AG04450 (cell line): ENCODE measurements around the gene GIT2. TPM values are rescaled to one million over a fixed set of nuclear protein-coding genes. Genes with fewer than 3 reads are reported as not detected.
A peak's percentile ranks its signal among the peaks of the same experiment; 100 is the strongest.

Experiments used
- CTCF ChIA-PET: fragments of 300-600, 350-600 bp; formaldehyde crosslinking; extraction: SDS; loops from one replicate; lab custom pipeline; 2022; ENCODE audit warnings: antibody characterized with exemption, inconsistent platforms; lab: Charles Lee
- POLR2A ChIA-PET: fragments of 350-600 bp; formaldehyde crosslinking; extraction: SDS; loops from one replicate; lab custom pipeline; 2021; ENCODE audit warnings: antibody characterized with exemption, inconsistent platforms; lab: Yijun Ruan, JAX
- DNase-seq: peaks from one replicate; pipeline ENCODE4 v3.0.0-alpha.2; 2011; ENCODE audit warnings: low read depth, low spot score
- H3K27ac ChIP-seq: one replicate; pipeline ENCODE4 v1.5.1; 2012; ENCODE audit warnings: low read depth, low read length, control low read depth
- H3K27me3 ChIP-seq: one replicate; pipeline ENCODE4 v1.6.0; 2012; ENCODE audit warnings: low read length; ENCODE audit not compliant: control insufficient read depth, insufficient read depth
- H3K4me3 ChIP-seq: 2 replicates; pipeline ENCODE4 v1.5.1; 2011; ENCODE audit warnings: mild to moderate bottlenecking, low read depth, low read length, control low read depth
- H3K9me3 ChIP-seq: 2 replicates; pipeline ENCODE4 v1.5.1; 2012; ENCODE audit warnings: low read length; ENCODE audit not compliant: control insufficient read depth, insufficient read depth
- polyA plus RNA-seq: library from polyadenylated mRNA; depleted of rRNA; stranded (reverse); fragments of >200 nt; gene quantifications from 2 replicates; pipeline ENCODE4 v1.2.3, GENCODE V29; 2011
- TF ChIP-seq, protein P1 (sequence below): IDR thresholded peaks from 2 replicates; pipeline ENCODE4 v1.5.1; 2011; ENCODE audit warnings: low read depth, low read length, control low read depth, inconsistent platforms

The GIT2 gene
- polyA plus RNA-seq, 1 experiment: 57.9 TPM

DNA sequence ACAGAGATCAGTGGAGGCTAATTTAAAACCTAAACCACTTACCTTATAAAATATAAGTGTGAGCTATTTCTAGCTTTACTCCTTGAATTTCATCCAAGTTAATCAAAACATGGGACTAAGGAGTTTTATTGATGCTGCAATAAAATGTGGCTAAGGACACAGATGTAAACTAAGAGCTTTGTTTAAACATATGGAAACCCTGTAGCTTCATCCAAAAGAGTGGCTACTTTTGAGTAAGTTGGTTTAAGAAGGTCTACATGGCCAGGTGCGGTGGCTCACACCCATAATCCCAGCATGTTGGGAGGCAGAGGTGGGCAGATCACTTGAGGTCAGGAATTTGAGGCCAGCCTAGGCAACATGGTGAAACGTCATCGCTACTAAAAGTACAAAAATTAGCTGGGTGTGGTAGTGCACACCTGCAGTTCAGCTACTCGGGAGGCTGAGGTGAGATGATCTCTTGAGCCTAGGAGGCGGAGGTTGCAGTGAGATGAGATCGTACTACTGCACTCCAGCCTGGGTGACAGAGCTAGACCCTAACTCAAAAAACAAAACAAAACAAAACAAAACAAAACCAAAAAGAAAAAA is 55.7 kb downstream of the GIT2 start:
- Histone ChIP-seq H3K27me3 (no peaks in the 10 kb centered on the region), H3K27ac (no peak overlapping the region), H3K4me3 (no peak overlapping the region), H3K9me3 (no peaks in the 10 kb centered on the region)
- TF ChIP-seq, protein P1, sequence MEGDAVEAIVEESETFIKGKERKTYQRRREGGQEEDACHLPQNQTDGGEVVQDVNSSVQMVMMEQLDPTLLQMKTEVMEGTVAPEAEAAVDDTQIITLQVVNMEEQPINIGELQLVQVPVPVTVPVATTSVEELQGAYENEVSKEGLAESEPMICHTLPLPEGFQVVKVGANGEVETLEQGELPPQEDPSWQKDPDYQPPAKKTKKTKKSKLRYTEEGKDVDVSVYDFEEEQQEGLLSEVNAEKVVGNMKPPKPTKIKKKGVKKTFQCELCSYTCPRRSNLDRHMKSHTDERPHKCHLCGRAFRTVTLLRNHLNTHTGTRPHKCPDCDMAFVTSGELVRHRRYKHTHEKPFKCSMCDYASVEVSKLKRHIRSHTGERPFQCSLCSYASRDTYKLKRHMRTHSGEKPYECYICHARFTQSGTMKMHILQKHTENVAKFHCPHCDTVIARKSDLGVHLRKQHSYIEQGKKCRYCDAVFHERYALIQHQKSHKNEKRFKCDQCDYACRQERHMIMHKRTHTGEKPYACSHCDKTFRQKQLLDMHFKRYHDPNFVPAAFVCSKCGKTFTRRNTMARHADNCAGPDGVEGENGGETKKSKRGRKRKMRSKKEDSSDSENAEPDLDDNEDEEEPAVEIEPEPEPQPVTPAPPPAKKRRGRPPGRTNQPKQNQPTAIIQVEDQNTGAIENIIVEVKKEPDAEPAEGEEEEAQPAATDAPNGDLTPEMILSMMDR: no peak
- CTCF ChIA-PET: interaction anchor here (0.6 to 1.8 kb wide), 4 partner anchors 14 to 95 kb away, joined by 3 to 6 read pairs (median 4); no protein-coding TSS in a partner anchor
- POLR2A ChIA-PET: interaction anchor here (0.6 to 1.5 kb wide), 5 partner anchors 8 to 82 kb away, joined by 3 to 5 read pairs (median 3); no protein-coding TSS in a partner anchor
- no peak for DNase-seq

DNA sequence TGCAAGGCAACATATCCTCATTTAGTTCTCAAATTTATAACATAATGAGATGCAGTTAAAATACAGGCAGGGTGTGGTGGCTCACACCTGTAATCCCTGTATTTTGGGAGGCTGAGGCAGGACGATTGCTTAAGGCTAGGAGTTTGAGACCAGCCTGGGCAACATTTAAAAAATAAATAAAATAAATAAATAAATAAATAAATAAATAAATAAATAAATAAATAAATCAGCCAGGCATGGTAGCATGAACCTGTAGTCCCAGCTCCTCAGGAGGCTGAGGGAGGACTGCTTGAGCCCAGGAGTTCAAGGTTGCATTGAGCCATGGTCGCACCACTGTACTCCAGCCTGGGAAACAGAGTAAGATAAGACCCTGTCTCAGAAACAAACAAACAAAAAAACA is 56.7 kb downstream of the GIT2 start:
- H3K27ac ChIP-seq: no peak overlapping the region
- no peaks in the 10 kb centered on the region for H3K9me3 ChIP-seq
- ChIA-PET CTCF (no interaction called here), POLR2A (no interaction called here)
- H3K27me3 ChIP-seq: no peaks in the 10 kb centered on the region
- H3K4me3 ChIP-seq: no peak overlapping the region
- no peak for DNase-seq
- TF ChIP-seq, protein P1: no peak

DNA sequence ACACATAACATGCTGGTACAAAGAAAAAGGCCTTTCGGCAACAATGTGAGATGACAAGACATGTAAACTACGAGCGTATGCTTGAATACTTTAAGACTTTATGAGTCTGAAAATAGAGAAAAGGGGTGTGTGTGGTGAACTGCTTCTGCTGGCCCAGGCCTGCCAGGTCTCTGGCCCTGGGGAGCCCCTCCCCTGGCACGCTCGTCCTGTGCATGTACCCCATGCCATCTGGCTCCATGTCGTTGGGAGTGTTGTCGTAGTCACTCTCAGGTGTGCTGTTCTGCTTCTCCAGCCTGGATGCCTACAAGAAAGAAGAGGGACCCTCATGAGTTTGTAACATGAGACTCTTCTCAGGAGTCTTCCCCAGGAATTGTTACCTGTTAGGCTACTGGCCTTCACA is 57.2 kb downstream of the GIT2 start:
- CTCF ChIA-PET: no interaction called here
- POLR2A ChIA-PET: no interaction called here
- Histone ChIP-seq H3K27me3 (no peaks in the 10 kb centered on the region), H3K9me3 (no peaks in the 10 kb centered on the region), H3K4me3 (no peak overlapping the region), H3K27ac (no peak overlapping the region)
- DNase-seq: no peak
- TF ChIP-seq, protein P1: no peak

DNA sequence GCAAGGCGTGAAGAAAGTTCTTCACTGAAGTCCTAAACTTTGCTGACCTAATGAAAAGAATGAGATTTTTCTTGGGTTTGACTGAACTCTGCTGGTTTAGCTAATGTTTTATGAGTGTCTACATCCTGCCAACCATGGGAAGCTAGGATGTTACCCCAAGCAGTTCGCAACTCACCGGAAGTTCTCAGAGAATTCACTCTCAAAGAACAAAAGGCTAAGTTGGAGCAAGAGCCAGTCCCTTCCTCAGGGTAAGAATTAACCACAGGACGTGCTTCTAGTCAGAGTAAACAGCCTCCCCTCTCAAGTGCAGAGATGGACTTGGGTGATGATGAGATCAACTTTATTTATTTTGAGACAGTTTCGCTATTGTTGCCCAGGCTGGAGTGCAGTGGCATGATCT is 58.8 kb downstream of the GIT2 start:
- H3K27me3 ChIP-seq: no peaks in the 10 kb centered on the region
- H3K4me3 ChIP-seq: no peak overlapping the region
- no peak for DNase-seq
- TF ChIP-seq, protein P1: no peak
- no peaks in the 10 kb centered on the region for H3K9me3 ChIP-seq
- POLR2A ChIA-PET: no interaction called here
- no peak overlapping the region for H3K27ac ChIP-seq
- CTCF ChIA-PET: no interaction called here

DNA sequence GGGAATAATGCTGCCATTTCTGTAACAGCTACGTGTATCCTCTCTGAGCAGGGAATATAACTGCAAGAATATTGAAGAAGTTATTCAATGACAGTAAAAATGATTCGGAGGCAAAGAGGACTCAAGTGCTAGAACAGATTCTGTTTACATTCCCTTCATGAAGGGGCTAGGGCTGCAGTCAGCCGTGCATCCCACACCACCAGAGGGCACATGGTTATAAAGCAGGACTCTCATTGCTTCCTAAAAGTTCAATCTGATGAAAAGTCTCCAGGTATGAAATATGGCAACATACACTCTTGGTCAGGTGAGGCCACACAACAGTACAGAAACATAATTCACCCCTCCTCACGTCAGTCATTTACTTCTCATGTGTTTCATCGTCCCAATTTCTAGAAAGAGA is 62.1 kb downstream of the GIT2 start:
- no peaks in the 10 kb centered on the region for H3K9me3 ChIP-seq
- H3K27ac ChIP-seq: no peak overlapping the region
- TF ChIP-seq, protein P1: peak; percentile 88
- DNase-seq: peak; percentile 27
- ChIA-PET POLR2A (interaction anchor here (1.0 kb wide), 1 partner anchor 55 kb away, joined by 3 read pairs; no protein-coding TSS in a partner anchor), CTCF (interaction anchor here (0.9 to 1.5 kb wide), 6 partner anchors 17 to 515 kb away, joined by 3 to 4 read pairs (median 3); no protein-coding TSS in a partner anchor)
- no peaks in the 10 kb centered on the region for H3K27me3 ChIP-seq
- H3K4me3 ChIP-seq: no peak overlapping the region
